SK-N-SH treated with all-trans-retinoic acid at 6 μM for 48 hours (cell line): ENCODE data around the gene SRRT.

ENCODE experiments used
- ATAC-seq: fragments of 200-7000 bp; cut with Tn5 transposase; 3 replicates; pipeline ENCODE4 v1.9.1; 2020; ENCODE audit warnings: mild to moderate bottlenecking, moderate library complexity
- BACH2 ChIP-seq: fragments of 250-450 bp; sonication (Bioruptor Pico); IDR thresholded peaks from 2 replicates; pipeline ENCODE4 v1.9.0; 2021; ENCODE audit warnings: mild to moderate bottlenecking, borderline replicate concordance
- CSDC2 ChIP-seq: fragments of 250-450 bp; sonication (Bioruptor Pico); IDR thresholded peaks from 2 replicates; pipeline ENCODE4 v1.5.0; 2020; ENCODE audit warnings: mild to moderate bottlenecking, moderate library complexity
- ESRRG ChIP-seq: fragments of 250-450 bp; sonication (Bioruptor Pico); IDR thresholded peaks from 2 replicates; pipeline ENCODE4 v1.6.1; 2021; ENCODE audit warnings: mild to moderate bottlenecking
- GLIS3 ChIP-seq: fragments of 250-450 bp; sonication (Bioruptor Pico); IDR thresholded peaks from 2 replicates; pipeline ENCODE4 v1.5.0; 2020; ENCODE audit warnings: mild to moderate bottlenecking, moderate library complexity
- ISL1 ChIP-seq: fragments of 250-450 bp; sonication (Bioruptor Pico); IDR thresholded peaks from 2 replicates; pipeline ENCODE4 v2.1.2; 2022; ENCODE audit warnings: mild to moderate bottlenecking, moderate library complexity
- PPARA ChIP-seq: fragments of 250-450 bp; sonication (Bioruptor Pico); IDR thresholded peaks from 2 replicates; pipeline ENCODE4 v1.5.0; 2020; ENCODE audit warnings: mild to moderate bottlenecking, borderline replicate concordance
- RARB ChIP-seq: fragments of 250-450 bp; sonication (Bioruptor Pico); IDR thresholded peaks from 2 replicates; pipeline ENCODE4 v1.8.0; 2021; ENCODE audit warnings: mild to moderate bottlenecking, moderate library complexity
- SNAI2 ChIP-seq: fragments of 250-450 bp; sonication (Bioruptor Pico); IDR thresholded peaks from 2 replicates; pipeline ENCODE4 v1.5.0; 2020; ENCODE audit warnings: mild to moderate bottlenecking, moderate library complexity
- TCF4 ChIP-seq: fragments of 250-450 bp; sonication (Bioruptor Pico); IDR thresholded peaks from 2 replicates; pipeline ENCODE4 v1.8.0; 2021; ENCODE audit warnings: mild to moderate bottlenecking, moderate library complexity, borderline replicate concordance
- ZC3H10 ChIP-seq: fragments of 250-450 bp; sonication (Bioruptor Pico); IDR thresholded peaks from 2 replicates; pipeline ENCODE4 v1.5.1; 2021; ENCODE audit warnings: mild to moderate bottlenecking, moderate library complexity
- ZFP3 ChIP-seq: fragments of 250-450 bp; sonication (Bioruptor Pico); IDR thresholded peaks from 2 replicates; pipeline ENCODE4 v1.5.0; 2020; ENCODE audit warnings: mild to moderate bottlenecking, moderate library complexity
- ZFP30 ChIP-seq: fragments of 450-650 bp; formaldehyde crosslinking; IDR thresholded peaks from 2 replicates; pipeline ENCODE4 v1.5.0; 2022; ENCODE audit warnings: mild to moderate bottlenecking, moderate library complexity
- ZNF565 ChIP-seq: fragments of 450-650 bp; formaldehyde crosslinking; conservative IDR thresholded peaks from 2 replicates; pipeline ENCODE4 v1.5.0; 2020; ENCODE audit warnings: low read depth, mild to moderate bottlenecking, moderate library complexity
- ZNF70 ChIP-seq: fragments of 450-650 bp; formaldehyde crosslinking; IDR thresholded peaks from 2 replicates; pipeline ENCODE4 v1.5.0; 2020; ENCODE audit warnings: mild to moderate bottlenecking, moderate library complexity
- TF ChIP-seq, protein P1 (sequence below): fragments of 250-450 bp; sonication (Bioruptor Pico); IDR thresholded peaks from 2 replicates; pipeline ENCODE4 v1.5.0; 2020; ENCODE audit warnings: mild to moderate bottlenecking, moderate library complexity
- TF ChIP-seq, protein P2 (sequence below): fragments of 250-450 bp; sonication (Bioruptor Pico); IDR thresholded peaks from 2 replicates; pipeline ENCODE4 v1.5.1; 2020; ENCODE audit warnings: low read depth, mild to moderate bottlenecking, moderate library complexity
- TF ChIP-seq, protein P3 (sequence below): fragments of 250-450 bp; sonication (Bioruptor Pico); IDR thresholded peaks from 2 replicates; pipeline ENCODE4 v1.8.0; 2021; ENCODE audit warnings: low read depth, mild to moderate bottlenecking, moderate library complexity, borderline replicate concordance
- TF ChIP-seq, protein P4 (sequence below): fragments of 250-450 bp; sonication (Bioruptor Pico); IDR thresholded peaks from 2 replicates; pipeline ENCODE4 v1.5.1; 2021; ENCODE audit warnings: mild to moderate bottlenecking, moderate library complexity
- TF ChIP-seq, protein P5 (sequence below): fragments of 250-450 bp; sonication (Bioruptor Pico); IDR thresholded peaks from 2 replicates; pipeline ENCODE4 v1.8.0; 2020; ENCODE audit warnings: mild to moderate bottlenecking, moderate library complexity, borderline replicate concordance

SRRT gene

DNA sequence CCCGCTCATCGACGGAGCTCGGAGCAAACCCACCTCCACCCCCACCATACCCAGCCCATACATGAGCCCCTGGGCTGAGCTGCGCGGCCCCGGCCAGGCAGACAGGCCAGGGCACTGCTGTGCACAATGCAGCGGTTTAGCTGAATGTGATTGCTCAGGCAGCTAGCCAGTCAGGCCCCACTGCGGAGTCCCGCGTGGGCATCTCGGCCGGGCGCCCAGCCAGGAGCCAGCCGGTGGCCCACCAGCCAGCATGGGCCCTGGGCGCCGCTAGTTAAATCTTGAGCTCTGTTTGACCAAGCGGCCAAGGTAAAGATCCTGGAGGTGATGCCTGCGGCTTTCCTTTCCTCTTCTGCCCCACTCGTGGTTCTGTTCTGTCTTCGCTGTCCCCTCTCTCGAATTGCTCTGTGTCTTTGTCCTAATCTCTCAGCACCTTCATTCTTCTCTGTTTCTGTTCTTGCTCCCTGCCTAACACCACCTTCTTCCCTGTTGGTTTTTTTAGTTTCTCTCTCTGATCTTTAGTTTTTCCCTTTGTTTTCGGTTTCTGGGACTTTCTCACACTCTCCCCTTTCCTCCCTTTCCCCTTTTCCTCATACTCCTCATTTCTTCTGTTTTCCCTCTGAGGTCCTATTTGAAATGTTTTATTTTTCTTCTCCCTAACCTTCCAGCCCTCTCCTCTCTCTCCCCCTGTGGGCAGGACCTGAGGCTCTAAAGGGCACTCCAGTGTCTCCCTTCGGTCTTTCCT is 8.1 kb downstream of the SRRT start:
- TF ChIP-seq, protein P1, sequence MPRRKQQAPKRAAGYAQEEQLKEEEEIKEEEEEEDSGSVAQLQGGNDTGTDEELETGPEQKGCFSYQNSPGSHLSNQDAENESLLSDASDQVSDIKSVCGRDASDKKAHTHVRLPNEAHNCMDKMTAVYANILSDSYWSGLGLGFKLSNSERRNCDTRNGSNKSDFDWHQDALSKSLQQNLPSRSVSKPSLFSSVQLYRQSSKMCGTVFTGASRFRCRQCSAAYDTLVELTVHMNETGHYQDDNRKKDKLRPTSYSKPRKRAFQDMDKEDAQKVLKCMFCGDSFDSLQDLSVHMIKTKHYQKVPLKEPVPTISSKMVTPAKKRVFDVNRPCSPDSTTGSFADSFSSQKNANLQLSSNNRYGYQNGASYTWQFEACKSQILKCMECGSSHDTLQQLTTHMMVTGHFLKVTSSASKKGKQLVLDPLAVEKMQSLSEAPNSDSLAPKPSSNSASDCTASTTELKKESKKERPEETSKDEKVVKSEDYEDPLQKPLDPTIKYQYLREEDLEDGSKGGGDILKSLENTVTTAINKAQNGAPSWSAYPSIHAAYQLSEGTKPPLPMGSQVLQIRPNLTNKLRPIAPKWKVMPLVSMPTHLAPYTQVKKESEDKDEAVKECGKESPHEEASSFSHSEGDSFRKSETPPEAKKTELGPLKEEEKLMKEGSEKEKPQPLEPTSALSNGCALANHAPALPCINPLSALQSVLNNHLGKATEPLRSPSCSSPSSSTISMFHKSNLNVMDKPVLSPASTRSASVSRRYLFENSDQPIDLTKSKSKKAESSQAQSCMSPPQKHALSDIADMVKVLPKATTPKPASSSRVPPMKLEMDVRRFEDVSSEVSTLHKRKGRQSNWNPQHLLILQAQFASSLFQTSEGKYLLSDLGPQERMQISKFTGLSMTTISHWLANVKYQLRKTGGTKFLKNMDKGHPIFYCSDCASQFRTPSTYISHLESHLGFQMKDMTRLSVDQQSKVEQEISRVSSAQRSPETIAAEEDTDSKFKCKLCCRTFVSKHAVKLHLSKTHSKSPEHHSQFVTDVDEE (CRISPR knock-in tag) = no peak
- TF ChIP-seq ZFP30 (CRISPR knock-in tag) = no peak
- TF ChIP-seq, protein P2, sequence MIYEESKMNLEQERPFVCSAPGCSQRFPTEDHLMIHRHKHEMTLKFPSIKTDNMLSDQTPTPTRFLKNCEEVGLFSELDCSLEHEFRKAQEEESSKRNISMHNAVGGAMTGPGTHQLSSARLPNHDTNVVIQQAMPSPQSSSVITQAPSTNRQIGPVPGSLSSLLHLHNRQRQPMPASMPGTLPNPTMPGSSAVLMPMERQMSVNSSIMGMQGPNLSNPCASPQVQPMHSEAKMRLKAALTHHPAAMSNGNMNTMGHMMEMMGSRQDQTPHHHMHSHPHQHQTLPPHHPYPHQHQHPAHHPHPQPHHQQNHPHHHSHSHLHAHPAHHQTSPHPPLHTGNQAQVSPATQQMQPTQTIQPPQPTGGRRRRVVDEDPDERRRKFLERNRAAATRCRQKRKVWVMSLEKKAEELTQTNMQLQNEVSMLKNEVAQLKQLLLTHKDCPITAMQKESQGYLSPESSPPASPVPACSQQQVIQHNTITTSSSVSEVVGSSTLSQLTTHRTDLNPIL = no peak
- TF ChIP-seq TCF4 (CRISPR knock-in tag) = no peak
- TF ChIP-seq PPARA = no peak
- TF ChIP-seq ZC3H10 (CRISPR knock-in tag) = no peak
- TF ChIP-seq, protein P3, sequence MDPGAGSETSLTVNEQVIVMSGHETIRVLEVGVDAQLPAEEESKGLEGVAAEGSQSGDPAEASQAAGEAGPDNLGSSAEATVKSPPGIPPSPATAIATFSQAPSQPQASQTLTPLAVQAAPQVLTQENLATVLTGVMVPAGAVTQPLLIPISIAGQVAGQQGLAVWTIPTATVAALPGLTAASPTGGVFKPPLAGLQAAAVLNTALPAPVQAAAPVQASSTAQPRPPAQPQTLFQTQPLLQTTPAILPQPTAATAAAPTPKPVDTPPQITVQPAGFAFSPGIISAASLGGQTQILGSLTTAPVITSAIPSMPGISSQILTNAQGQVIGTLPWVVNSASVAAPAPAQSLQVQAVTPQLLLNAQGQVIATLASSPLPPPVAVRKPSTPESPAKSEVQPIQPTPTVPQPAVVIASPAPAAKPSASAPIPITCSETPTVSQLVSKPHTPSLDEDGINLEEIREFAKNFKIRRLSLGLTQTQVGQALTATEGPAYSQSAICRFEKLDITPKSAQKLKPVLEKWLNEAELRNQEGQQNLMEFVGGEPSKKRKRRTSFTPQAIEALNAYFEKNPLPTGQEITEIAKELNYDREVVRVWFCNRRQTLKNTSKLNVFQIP (CRISPR knock-in tag) = no peak
- TF ChIP-seq GLIS3 (CRISPR knock-in tag) = no peak
- no peak for TF ChIP-seq ESRRG
- no peak for TF ChIP-seq ZNF565 (CRISPR knock-in tag)
- TF ChIP-seq, protein P4, sequence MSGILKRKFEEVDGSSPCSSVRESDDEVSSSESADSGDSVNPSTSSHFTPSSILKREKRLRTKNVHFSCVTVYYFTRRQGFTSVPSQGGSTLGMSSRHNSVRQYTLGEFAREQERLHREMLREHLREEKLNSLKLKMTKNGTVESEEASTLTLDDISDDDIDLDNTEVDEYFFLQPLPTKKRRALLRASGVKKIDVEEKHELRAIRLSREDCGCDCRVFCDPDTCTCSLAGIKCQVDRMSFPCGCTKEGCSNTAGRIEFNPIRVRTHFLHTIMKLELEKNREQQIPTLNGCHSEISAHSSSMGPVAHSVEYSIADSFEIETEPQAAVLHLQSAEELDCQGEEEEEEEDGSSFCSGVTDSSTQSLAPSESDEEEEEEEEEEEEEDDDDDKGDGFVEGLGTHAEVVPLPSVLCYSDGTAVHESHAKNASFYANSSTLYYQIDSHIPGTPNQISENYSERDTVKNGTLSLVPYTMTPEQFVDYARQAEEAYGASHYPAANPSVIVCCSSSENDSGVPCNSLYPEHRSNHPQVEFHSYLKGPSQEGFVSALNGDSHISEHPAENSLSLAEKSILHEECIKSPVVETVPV (CRISPR knock-in tag) = no peak
- no peak for TF ChIP-seq ZFP3 (CRISPR knock-in tag)
- no peak for TF ChIP-seq SNAI2 (CRISPR knock-in tag)
- no peak for TF ChIP-seq ISL1
- no peak for TF ChIP-seq BACH2 (CRISPR knock-in tag)
- no peak for TF ChIP-seq RARB (CRISPR knock-in tag)
- no peak for TF ChIP-seq CSDC2 (CRISPR knock-in tag)
- no peak for TF ChIP-seq ZNF70 (CRISPR knock-in tag)
- no peak for ATAC-seq

DNA sequence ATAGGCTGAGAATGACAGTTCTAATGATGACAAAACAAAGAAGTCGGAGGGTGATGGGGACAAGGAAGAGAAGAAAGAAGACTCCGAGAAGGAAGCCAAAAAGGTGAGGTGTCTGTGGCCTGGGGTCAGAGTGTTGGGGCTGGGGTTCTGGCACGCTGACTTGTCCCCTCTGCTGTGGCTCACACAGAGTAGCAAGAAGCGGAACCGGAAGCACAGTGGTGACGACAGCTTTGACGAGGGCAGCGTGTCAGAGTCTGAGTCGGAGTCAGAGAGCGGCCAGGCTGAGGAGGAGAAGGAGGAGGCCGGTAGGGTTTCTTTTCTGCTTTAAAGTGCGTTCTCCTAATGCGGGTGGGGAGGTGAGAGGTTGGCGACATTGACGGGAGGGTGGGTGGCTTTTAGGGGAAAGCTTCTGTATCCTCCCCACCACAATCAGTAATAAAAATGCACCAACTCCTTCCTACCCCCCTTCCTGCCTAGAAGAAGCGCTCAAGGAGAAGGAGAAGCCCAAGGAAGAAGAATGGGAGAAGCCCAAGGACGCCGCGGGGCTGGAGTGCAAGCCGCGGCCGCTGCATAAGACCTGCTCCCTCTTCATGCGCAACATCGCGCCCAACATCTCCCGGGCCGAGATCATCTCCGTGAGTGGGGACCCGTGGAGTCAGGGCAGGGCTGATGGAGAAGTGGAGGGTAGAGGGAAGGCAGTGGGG is 10.0 kb downstream of the SRRT start:
- no peak for ATAC-seq
- no peak for TF ChIP-seq ISL1
- TF ChIP-seq ZNF565 (CRISPR knock-in tag) = no peak
- TF ChIP-seq, protein P1 (CRISPR knock-in tag) = no peak
- no peak for TF ChIP-seq TCF4 (CRISPR knock-in tag)
- TF ChIP-seq, protein P5, sequence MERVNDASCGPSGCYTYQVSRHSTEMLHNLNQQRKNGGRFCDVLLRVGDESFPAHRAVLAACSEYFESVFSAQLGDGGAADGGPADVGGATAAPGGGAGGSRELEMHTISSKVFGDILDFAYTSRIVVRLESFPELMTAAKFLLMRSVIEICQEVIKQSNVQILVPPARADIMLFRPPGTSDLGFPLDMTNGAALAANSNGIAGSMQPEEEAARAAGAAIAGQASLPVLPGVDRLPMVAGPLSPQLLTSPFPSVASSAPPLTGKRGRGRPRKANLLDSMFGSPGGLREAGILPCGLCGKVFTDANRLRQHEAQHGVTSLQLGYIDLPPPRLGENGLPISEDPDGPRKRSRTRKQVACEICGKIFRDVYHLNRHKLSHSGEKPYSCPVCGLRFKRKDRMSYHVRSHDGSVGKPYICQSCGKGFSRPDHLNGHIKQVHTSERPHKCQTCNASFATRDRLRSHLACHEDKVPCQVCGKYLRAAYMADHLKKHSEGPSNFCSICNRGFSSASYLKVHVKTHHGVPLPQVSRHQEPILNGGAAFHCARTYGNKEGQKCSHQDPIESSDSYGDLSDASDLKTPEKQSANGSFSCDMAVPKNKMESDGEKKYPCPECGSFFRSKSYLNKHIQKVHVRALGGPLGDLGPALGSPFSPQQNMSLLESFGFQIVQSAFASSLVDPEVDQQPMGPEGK (CRISPR knock-in tag) = no peak
- no peak for TF ChIP-seq PPARA
